ES-I3 (cell line): Measurements from ENCODE around the gene SSMEM1.
"Not testable (repeated sequence)": the region's sequence is repeated elsewhere in the genome, so short reads cannot be mapped to it uniquely, and the experiment has no call there.

ENCODE experiments used
- H3K36me3 ChIP-seq: 2 replicates; pipeline ENCODE4 v1.6.1; 2013; ENCODE audit warnings: mild to moderate bottlenecking, low read length, control low read depth, moderate library complexity; ENCODE audit not compliant: insufficient read depth
- H3K4me1 ChIP-seq: 2 replicates; pipeline ENCODE4 v1.6.1; 2013; ENCODE audit warnings: mild to moderate bottlenecking, control low read depth, low read length; ENCODE audit not compliant: insufficient read depth
- H3K9ac ChIP-seq: 2 replicates; pipeline ENCODE4 v1.6.1; 2013; ENCODE audit warnings: low read depth, mild to moderate bottlenecking, low read length, moderate library complexity
- H3K9me3 ChIP-seq: 2 replicates; pipeline ENCODE4 v1.6.1; 2013; ENCODE audit warnings: mild to moderate bottlenecking, low read length, moderate library complexity; ENCODE audit not compliant: control insufficient read depth, insufficient read depth

Gene SSMEM1

DNA sequence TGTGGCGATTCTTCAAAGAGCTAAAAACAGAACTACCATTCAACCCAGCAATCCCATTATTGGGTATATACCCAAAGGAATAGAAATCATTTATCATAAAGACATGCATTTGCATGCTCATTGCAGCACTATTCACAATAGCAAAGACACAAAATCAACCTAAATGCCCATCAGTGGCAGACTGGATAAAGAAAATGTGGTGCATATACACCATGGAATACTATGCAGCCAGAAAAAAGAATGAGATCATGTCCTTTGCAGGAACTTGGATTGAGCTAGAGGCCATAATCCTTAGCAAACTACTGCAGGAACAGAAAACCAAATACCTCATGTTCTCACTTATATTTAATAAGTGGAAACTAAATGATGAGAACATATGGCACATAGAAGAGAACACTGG lies 38.8 kb downstream of the SSMEM1 start:
- H3K9ac ChIP-seq, H3K9me3 ChIP-seq, H3K36me3 ChIP-seq, H3K4me1 ChIP-seq: not testable (repeated sequence)

DNA sequence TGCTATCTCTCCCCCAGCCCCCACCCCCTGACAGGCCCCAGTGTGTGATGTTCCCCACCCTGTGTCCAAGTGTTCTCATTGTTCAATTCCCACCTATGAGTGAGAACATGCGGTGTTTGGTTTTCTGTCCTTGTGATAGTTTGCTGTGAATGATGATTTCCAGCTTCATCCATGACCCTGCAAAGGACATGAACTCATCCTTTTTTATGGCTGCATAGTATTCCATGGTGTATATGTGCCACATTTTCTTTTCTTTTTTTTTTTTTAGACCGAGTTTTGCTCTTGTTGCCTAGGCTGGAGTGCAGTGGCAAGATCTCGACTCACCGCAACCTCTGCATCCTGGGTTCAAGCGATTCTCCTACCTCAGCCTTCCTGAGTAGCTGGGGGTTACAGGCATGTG lies 41.2 kb downstream of the SSMEM1 start:
- H3K9me3 ChIP-seq, result not testable (repeated sequence)

DNA sequence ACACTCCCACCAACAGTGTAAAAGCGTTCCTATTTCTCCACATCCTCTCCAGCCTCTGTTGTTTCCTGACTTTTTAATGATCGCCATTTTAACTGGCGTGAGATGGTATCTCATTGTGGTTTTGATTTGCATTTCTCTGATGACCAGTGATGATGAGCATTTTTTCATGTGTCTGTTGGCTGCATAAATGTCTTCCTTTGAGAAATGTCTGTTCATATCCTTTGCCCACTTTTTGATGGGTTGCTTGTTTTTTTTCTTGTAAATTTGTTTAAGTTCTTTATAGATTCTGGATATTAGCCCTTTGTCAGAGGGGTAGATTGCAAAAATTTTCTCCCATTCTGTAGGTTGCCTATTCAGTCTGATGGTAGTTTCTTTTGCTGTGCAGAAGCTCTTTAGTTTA lies 42.0 kb downstream of the SSMEM1 start:
- H3K36me3 ChIP-seq, H3K4me1 ChIP-seq, H3K9ac ChIP-seq, H3K9me3 ChIP-seq: not testable (repeated sequence)

More for the DNA sequence above, 41.2 kb downstream of the SSMEM1 start:
- H3K9ac ChIP-seq, H3K4me1 ChIP-seq, H3K36me3 ChIP-seq: not testable (repeated sequence)

DNA sequence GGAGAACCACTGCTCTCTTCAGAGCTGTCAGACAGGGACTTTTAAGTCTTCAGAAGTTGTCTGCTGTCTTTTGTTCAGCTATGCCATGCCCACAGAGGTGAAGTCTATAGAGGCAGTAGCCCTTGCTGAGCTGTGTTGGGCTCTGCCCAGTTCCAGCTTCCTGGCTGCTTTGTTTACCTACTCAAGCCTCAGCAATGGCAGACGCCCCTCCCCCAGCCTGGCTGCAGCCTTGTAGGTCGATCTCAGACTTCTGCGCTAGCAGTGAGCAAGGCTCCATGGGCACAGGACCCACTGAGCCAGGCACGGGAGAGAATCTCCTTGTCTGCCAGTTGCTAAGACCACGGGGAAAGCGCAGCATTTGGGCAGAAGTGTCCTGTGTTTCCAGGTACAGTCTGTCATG lies 46.9 kb downstream of the SSMEM1 start:
- Histone ChIP-seq H3K9ac (no peak overlapping the region), H3K9me3 (peaks cover 8% of the 10 kb centered on the region), H3K4me1 (peaks cover 5% of the 10 kb centered on the region; the same call in 1 of the 2 replicates), H3K36me3 (no peaks in the 10 kb centered on the region)

DNA sequence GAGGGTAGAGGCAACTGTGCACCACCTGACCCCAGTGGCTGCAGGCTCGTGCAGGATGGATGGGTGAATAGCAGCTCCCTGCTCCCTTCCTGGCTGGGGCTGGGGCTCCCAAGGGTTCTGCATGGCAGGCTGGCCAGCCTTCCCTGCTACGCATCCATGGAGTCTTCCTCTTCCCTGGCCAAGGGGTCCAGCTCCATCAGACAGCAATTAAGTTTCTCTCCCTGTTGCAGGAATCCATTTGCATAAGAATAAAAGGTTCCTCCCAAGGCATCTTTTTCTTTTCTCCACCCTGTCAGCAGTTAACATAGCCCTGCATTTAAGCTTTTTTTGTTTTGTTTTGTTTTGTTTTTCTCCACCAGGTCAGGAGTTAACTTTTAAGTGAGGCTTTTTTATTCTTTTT lies 49.0 kb downstream of the SSMEM1 start:
- H3K9ac ChIP-seq, result no peak overlapping the region

DNA sequence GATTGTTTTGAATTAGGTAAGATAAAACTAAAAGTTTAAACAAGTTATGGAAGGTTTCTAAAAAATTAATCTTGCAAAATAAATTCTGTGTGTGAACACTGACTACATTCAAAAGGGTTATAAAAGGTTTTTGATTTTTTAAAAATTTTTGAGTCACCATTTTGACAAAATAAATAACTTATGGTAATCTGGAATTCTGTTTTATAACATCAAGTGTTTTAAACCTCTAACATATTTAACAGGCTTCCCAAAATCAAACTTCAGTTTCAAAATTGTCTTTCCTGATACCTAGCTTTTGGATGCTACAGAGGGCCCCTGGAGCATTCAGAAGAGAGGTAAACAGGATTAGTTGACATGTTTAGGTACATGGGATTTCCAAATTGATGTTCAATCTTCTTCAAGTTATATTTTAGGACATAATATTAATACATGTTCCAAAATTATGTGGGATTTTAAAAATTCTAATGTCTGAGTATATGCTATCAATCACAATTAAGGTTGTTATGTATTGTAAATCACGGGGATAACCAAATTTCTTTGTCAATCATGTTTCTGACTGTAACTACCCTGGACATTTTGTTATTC lies 50.9 kb downstream of the SSMEM1 start:
- no peaks in the 10 kb centered on the region for H3K36me3 ChIP-seq
- no peak overlapping the region for H3K9ac ChIP-seq
- H3K9me3 ChIP-seq, result peaks cover 8% of the 10 kb centered on the region
- H3K4me1 ChIP-seq, result peaks cover 8% of the 10 kb centered on the region

More for the DNA sequence above, 49.0 kb downstream of the SSMEM1 start:
- Histone ChIP-seq H3K9me3 (peaks cover 8% of the 10 kb centered on the region), H3K36me3 (no peaks in the 10 kb centered on the region), H3K4me1 (peaks cover 8% of the 10 kb centered on the region)

DNA sequence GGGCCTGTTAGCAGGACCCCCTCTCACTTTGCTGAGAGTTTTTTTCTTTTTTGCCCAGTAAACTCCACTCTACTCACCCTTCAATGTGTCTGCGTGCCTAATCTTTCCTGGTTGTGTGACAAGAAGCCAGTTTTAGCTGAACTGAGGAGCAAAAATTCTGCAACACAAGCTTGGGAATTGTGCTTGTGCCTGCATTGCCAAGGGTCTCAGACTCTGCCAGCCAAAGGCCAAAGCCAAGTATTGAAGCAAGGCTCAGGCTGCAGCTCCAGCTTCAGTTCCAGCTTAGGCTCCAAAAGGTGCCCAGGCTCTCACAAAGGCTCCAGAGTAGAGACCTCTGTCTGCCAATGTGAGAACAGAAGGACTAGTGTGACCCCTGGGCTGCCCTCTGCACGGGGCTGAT lies 54.8 kb downstream of the SSMEM1 start:
- H3K36me3 ChIP-seq, result no peaks in the 10 kb centered on the region
- peaks cover 3% of the 10 kb centered on the region; the same call in 1 of the 2 replicates for H3K4me1 ChIP-seq
- peaks cover 8% of the 10 kb centered on the region for H3K9me3 ChIP-seq
- no peak overlapping the region for H3K9ac ChIP-seq

DNA sequence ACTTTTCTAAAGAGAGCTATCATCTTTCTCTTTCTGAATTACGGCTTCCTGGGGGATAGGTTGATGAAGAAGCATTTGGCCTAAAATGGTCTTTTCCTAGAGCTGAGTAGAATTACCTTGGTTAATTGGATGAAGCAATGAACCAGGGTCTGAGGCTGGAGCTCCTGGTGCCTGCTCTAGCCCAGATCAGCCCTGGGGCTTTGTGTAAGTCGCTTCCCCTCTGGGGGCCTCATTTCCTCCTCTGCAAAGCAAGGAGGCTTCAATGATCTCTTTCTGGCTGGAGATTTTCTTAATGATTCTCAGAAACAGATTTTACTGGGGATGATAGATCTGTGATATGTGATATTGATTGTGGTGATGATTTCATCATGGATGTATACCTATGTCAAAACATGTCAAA lies 55.5 kb downstream of the SSMEM1 start:
- Histone ChIP-seq H3K36me3 (no peaks in the 10 kb centered on the region), H3K9me3 (peaks cover 4% of the 10 kb centered on the region; the same call in 1 of the 2 replicates), H3K9ac (no peak overlapping the region), H3K4me1 (peaks cover 3% of the 10 kb centered on the region; the same call in 1 of the 2 replicates)
